ENCODE measurements around the gene BST2. TPM values are rescaled to one million over a fixed set of nuclear protein-coding genes. Genes with fewer than 3 reads are reported as not detected.

BST2 gene
- polyA plus RNA-seq, 1 experiment = 6.4 TPM

- H3K27me3 ChIP-seq (ENCODE audit: control insufficient read depth, insufficient read depth, low read length) = no peaks in the 10 kb centered on the region
- H3K4me3 ChIP-seq (ENCODE audit: low read depth, low read length) = no peak overlapping the region
- POLR2A ChIA-PET = no interaction called here
- no peak for DNase-seq (ENCODE audit: low read depth)
- CTCF ChIA-PET = interaction anchor here (0.8 to 1.4 kb wide), 2 partner anchors 18 to 50 kb away, joined by 3 to 4 read pairs; no protein-coding TSS in a partner anchor
- TF ChIP-seq CTCF (IDR thresholded peaks at IDR 0.05; ENCODE audit: insufficient read depth, low read depth, low read length) = no peak
- H3K36me3 ChIP-seq (ENCODE audit: control insufficient read depth, insufficient read depth, low read length) = no peaks in the 10 kb centered on the region
Observed at GRCh38 chr19:17404015-17404414, 1.4 kb downstream of the BST2 start.

- Histone ChIP-seq H3K36me3 (ENCODE audit: control insufficient read depth, insufficient read depth, low read length) (no peaks in the 10 kb centered on the region), H3K27me3 (ENCODE audit: control insufficient read depth, insufficient read depth, low read length) (no peaks in the 10 kb centered on the region), H3K4me3 (ENCODE audit: low read depth, low read length) (no peak overlapping the region)
- CTCF ChIA-PET = interaction anchor here (1.2 to 1.4 kb wide), 2 partner anchors 18 to 51 kb away, joined by 3 to 4 read pairs; no protein-coding TSS in a partner anchor
- TF ChIP-seq CTCF (IDR thresholded peaks at IDR 0.05; ENCODE audit: insufficient read depth, low read depth, low read length) = no peak
- no peak for DNase-seq (ENCODE audit: low read depth)
- POLR2A ChIA-PET = no interaction called here
Observed at GRCh38 chr19:17402982-17403855, 2.2 kb downstream of the BST2 start.

GRCh38 chr19:17401628-17402027 is 3.8 kb downstream of the BST2 start:
- no peaks in the 10 kb centered on the region for H3K36me3 ChIP-seq (ENCODE audit: control insufficient read depth, insufficient read depth, low read length)
- H3K27me3 ChIP-seq (ENCODE audit: control insufficient read depth, insufficient read depth, low read length) = no peaks in the 10 kb centered on the region
- ChIA-PET POLR2A (no interaction called here), CTCF (no interaction called here)
- no peak for TF ChIP-seq CTCF (IDR thresholded peaks at IDR 0.05; ENCODE audit: insufficient read depth, low read depth, low read length)
- DNase-seq (ENCODE audit: low read depth) = no peak
- H3K4me3 ChIP-seq (ENCODE audit: low read depth, low read length) = no peak overlapping the region

- CTCF ChIA-PET = interaction anchor here (0.7 to 1.9 kb wide), 2 partner anchors 67 to 368 kb away, joined by 4 to 5 read pairs; no protein-coding TSS in a partner anchor
Observed at GRCh38 chr19:17398902-17399527, 6.4 kb downstream of the BST2 start.

More at GRCh38 chr19:17398902-17399527, 6.4 kb downstream of the BST2 start:
- H3K4me3 ChIP-seq (ENCODE audit: low read depth, low read length) = no peak overlapping the region
- H3K36me3 ChIP-seq (ENCODE audit: control insufficient read depth, insufficient read depth, low read length) = no peaks in the 10 kb centered on the region
- POLR2A ChIA-PET = no interaction called here
- no peak for DNase-seq (ENCODE audit: low read depth)
- no peak for TF ChIP-seq CTCF (IDR thresholded peaks at IDR 0.05; ENCODE audit: insufficient read depth, low read depth, low read length)
- H3K27me3 ChIP-seq (ENCODE audit: control insufficient read depth, insufficient read depth, low read length) = no peaks in the 10 kb centered on the region

All from BJ (cell line).